HEK293 (cell line): ENCODE results near the gene ZNF503.

Experiments
- CTCF ChIA-PET: fragments of 350-600 bp; formaldehyde crosslinking; extraction: SDS; loops from one replicate; lab custom pipeline; 2021; ENCODE audit warnings: antibody characterized with exemption; lab: Yijun Ruan, JAX
- POLR2A ChIA-PET: fragments of 300-600 bp; formaldehyde crosslinking; extraction: SDS; loops from one replicate; lab custom pipeline; 2020; ENCODE audit warnings: antibody characterized with exemption, inconsistent platforms; lab: Yijun Ruan, JAX
- H3K27ac ChIP-seq: fragments of 200-500 bp; sonication (Bioruptor generic); 2 replicates; pipeline ENCODE4 v1.5.1; 2014; ENCODE audit warnings: low read depth, low read length, control low read depth, inconsistent platforms; ENCODE audit errors: extremely low read depth
- H3K36me3 ChIP-seq, 2 experiments: fragments of 200-500 bp in 1 of 2; sonication (Bioruptor generic) in 1 of 2; 1 replicate in 1 of 2; 2 replicates in 1 of 2; pipeline ENCODE4 v1.5.1; 2014 to 2017; ENCODE audit warnings: inconsistent platforms in 2 of 2, low read length in 2 of 2; ENCODE audit not compliant: control insufficient read depth in 2 of 2, insufficient read depth in 1 of 2
- H3K4me1 ChIP-seq: fragments of 200-500 bp; sonication (Bioruptor generic); 2 replicates; pipeline ENCODE4 v1.5.1; 2014; ENCODE audit warnings: mild to moderate bottlenecking, low read length, inconsistent platforms; ENCODE audit not compliant: control insufficient read depth, insufficient read depth
- H3K4me3 ChIP-seq: 2 replicates; pipeline ENCODE4 v1.5.1; 2011; ENCODE audit warnings: low read depth, mild to moderate bottlenecking, control low read depth, low read length, moderate library complexity
- H3K9me3 ChIP-seq: fragments of 200-500 bp; sonication (Bioruptor generic); 2 replicates; pipeline ENCODE4 v1.5.1; 2014; ENCODE audit warnings: low read depth, low read length, inconsistent platforms; ENCODE audit not compliant: control insufficient read depth, insufficient read depth
- HOXA7 ChIP-seq: sonication (generic); formaldehyde crosslinking; IDR thresholded peaks from 2 replicates; pipeline ENCODE4 v1.8.1; 2022; ENCODE audit warnings: missing genetic modification reagents, borderline replicate concordance
- INSM2 ChIP-seq: fragments of 450-650 bp; formaldehyde crosslinking; IDR thresholded peaks from 2 replicates; pipeline ENCODE4 v1.5.1; 2016; ENCODE audit warnings: missing biosample characterization, missing genetic modification characterization
- SP3 ChIP-seq: fragments of 450-650 bp; formaldehyde crosslinking; IDR thresholded peaks from 2 replicates; pipeline ENCODE4 v1.5.1; 2016; ENCODE audit warnings: missing biosample characterization, missing genetic modification characterization
- ZFHX2 ChIP-seq: fragments of 450-650 bp; formaldehyde crosslinking; conservative IDR thresholded peaks from 2 replicates; pipeline ENCODE4 v1.5.1; 2016; ENCODE audit warnings: missing biosample characterization, missing genetic modification characterization
- ZFP3 ChIP-seq: fragments of 450-650 bp; formaldehyde crosslinking; IDR thresholded peaks from 2 replicates; pipeline ENCODE4 v1.5.1; 2016; ENCODE audit warnings: low read depth, missing biosample characterization, missing genetic modification characterization
- ZNF292 ChIP-seq: fragments of 450-650 bp; formaldehyde crosslinking; IDR thresholded peaks from 2 replicates; pipeline ENCODE4 v1.5.1; 2016; ENCODE audit warnings: low read depth, missing biosample characterization, missing genetic modification characterization, borderline replicate concordance
- ZNF341 ChIP-seq: fragments of 450-650 bp; formaldehyde crosslinking; IDR thresholded peaks from 2 replicates; pipeline ENCODE4; 2016; ENCODE audit warnings: low read depth, missing biosample characterization, missing genetic modification characterization
- ZNF600 ChIP-seq: fragments of 450-650 bp; formaldehyde crosslinking; IDR thresholded peaks from 2 replicates; pipeline ENCODE4 v1.5.1; 2016; ENCODE audit warnings: missing biosample characterization, missing genetic modification characterization
- ZSCAN5A ChIP-seq: fragments of 450-650 bp; formaldehyde crosslinking; IDR thresholded peaks from 2 replicates; pipeline ENCODE4 v1.5.1; 2016; ENCODE audit warnings: missing biosample characterization, missing genetic modification characterization
- TF ChIP-seq, protein P1 (sequence below): fragments of 450-650 bp; formaldehyde crosslinking; IDR thresholded peaks from 2 replicates; pipeline ENCODE4 v1.5.1; 2016; ENCODE audit warnings: missing biosample characterization, missing genetic modification characterization
- TF ChIP-seq, protein P2 (sequence below): fragments of 450-650 bp; formaldehyde crosslinking; IDR thresholded peaks from 2 replicates; pipeline ENCODE4 v1.5.1; 2016; ENCODE audit warnings: missing biosample characterization, missing genetic modification characterization, borderline replicate concordance

The ZNF503 gene

GRCh38 chr10:75369838-75370237, 31.7 kb downstream of the ZNF503 start (continued):
- TF ChIP-seq, protein P1, sequence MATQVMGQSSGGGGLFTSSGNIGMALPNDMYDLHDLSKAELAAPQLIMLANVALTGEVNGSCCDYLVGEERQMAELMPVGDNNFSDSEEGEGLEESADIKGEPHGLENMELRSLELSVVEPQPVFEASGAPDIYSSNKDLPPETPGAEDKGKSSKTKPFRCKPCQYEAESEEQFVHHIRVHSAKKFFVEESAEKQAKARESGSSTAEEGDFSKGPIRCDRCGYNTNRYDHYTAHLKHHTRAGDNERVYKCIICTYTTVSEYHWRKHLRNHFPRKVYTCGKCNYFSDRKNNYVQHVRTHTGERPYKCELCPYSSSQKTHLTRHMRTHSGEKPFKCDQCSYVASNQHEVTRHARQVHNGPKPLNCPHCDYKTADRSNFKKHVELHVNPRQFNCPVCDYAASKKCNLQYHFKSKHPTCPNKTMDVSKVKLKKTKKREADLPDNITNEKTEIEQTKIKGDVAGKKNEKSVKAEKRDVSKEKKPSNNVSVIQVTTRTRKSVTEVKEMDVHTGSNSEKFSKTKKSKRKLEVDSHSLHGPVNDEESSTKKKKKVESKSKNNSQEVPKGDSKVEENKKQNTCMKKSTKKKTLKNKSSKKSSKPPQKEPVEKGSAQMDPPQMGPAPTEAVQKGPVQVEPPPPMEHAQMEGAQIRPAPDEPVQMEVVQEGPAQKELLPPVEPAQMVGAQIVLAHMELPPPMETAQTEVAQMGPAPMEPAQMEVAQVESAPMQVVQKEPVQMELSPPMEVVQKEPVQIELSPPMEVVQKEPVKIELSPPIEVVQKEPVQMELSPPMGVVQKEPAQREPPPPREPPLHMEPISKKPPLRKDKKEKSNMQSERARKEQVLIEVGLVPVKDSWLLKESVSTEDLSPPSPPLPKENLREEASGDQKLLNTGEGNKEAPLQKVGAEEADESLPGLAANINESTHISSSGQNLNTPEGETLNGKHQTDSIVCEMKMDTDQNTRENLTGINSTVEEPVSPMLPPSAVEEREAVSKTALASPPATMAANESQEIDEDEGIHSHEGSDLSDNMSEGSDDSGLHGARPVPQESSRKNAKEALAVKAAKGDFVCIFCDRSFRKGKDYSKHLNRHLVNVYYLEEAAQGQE: peak; percentile 73
- peak; percentile 28; the same call in 1 of the 2 replicates for TF ChIP-seq ZFP3 (tag by site-specific recombination)
- TF ChIP-seq ZNF292 (tag by site-specific recombination): 0 out of 2 replicates have a peak, but pooled peaks have one; percentile 71

DNA sequence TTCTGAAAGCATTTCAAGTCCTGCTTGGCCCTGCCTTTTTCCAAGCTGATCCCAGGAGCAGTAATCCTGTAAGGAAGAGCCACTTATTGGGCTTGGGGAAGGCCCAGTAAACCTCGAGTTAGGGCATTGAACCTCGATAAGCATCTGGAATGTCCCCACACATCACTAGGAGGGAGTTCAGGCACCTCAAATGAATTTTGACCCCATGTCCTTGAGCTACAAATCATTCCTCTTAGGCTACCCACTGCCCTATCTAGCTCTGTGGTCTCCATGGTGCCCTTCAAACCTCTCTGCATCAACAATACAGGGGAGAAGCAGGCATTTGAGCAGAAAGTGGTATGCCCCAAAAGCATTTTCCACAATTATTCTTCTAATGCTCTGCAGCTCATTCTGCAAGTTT, 33.7 kb downstream of the ZNF503 start:
- Histone ChIP-seq H3K9me3 (no peaks in the 10 kb centered on the region), H3K4me1 (no peaks in the 10 kb centered on the region), H3K27ac (no peak overlapping the region), H3K4me3 (no peak overlapping the region)
- POLR2A ChIA-PET: no interaction called here
- CTCF ChIA-PET: interaction anchor here (0.5 kb wide), 1 partner anchor 30 kb away, joined by 3 read pairs; no protein-coding TSS in a partner anchor
- TF ChIP-seq ZNF341 (tag by site-specific recombination) (0 out of 2 replicates have a peak, but pooled peaks have one; percentile 30), SP3 (tag by site-specific recombination) (no peak), ZNF600 (tag by site-specific recombination) (no peak), ZSCAN5A (tag by site-specific recombination) (no peak), INSM2 (no peak)
- TF ChIP-seq, protein P2, sequence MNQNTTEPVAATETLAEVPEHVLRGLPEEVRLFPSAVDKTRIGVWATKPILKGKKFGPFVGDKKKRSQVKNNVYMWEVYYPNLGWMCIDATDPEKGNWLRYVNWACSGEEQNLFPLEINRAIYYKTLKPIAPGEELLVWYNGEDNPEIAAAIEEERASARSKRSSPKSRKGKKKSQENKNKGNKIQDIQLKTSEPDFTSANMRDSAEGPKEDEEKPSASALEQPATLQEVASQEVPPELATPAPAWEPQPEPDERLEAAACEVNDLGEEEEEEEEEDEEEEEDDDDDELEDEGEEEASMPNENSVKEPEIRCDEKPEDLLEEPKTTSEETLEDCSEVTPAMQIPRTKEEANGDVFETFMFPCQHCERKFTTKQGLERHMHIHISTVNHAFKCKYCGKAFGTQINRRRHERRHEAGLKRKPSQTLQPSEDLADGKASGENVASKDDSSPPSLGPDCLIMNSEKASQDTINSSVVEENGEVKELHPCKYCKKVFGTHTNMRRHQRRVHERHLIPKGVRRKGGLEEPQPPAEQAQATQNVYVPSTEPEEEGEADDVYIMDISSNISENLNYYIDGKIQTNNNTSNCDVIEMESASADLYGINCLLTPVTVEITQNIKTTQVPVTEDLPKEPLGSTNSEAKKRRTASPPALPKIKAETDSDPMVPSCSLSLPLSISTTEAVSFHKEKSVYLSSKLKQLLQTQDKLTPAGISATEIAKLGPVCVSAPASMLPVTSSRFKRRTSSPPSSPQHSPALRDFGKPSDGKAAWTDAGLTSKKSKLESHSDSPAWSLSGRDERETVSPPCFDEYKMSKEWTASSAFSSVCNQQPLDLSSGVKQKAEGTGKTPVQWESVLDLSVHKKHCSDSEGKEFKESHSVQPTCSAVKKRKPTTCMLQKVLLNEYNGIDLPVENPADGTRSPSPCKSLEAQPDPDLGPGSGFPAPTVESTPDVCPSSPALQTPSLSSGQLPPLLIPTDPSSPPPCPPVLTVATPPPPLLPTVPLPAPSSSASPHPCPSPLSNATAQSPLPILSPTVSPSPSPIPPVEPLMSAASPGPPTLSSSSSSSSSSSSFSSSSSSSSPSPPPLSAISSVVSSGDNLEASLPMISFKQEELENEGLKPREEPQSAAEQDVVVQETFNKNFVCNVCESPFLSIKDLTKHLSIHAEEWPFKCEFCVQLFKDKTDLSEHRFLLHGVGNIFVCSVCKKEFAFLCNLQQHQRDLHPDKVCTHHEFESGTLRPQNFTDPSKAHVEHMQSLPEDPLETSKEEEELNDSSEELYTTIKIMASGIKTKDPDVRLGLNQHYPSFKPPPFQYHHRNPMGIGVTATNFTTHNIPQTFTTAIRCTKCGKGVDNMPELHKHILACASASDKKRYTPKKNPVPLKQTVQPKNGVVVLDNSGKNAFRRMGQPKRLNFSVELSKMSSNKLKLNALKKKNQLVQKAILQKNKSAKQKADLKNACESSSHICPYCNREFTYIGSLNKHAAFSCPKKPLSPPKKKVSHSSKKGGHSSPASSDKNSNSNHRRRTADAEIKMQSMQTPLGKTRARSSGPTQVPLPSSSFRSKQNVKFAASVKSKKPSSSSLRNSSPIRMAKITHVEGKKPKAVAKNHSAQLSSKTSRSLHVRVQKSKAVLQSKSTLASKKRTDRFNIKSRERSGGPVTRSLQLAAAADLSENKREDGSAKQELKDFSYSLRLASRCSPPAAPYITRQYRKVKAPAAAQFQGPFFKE (tag by site-specific recombination): no peak
- TF ChIP-seq, all 188 proteins: peak for 1
- H3K36me3 ChIP-seq: no peaks in the 10 kb centered on the region

GRCh38 chr10:75367021-75367487, 34.5 kb downstream of the ZNF503 start:
- no peaks in the 10 kb centered on the region for H3K4me1 ChIP-seq
- CTCF ChIA-PET: no interaction called here
- no peaks in the 10 kb centered on the region for H3K36me3 ChIP-seq
- no peaks in the 10 kb centered on the region for H3K9me3 ChIP-seq
- H3K27ac ChIP-seq: no peak overlapping the region; the same call in 1 of the 2 replicates
- TF ChIP-seq HOXA7 (CRISPR knock-in tag) (no peak), ZFHX2 (tag by site-specific recombination) (0 out of 2 replicates have a peak, but pooled peaks have one; percentile 18)
- POLR2A ChIA-PET: interaction anchor here (1.6 kb wide), 1 partner anchor 35 kb away, joined by 6 read pairs; the partner anchor contains the start of gene ZNF503
- no peak overlapping the region for H3K4me3 ChIP-seq
